ENCODE measurements around the gene CELF1.
"Not testable (repeated sequence)": the region's sequence is repeated elsewhere in the genome, so short reads cannot be mapped to it uniquely, and the experiment has no call there.

CELF1 gene

DNA sequence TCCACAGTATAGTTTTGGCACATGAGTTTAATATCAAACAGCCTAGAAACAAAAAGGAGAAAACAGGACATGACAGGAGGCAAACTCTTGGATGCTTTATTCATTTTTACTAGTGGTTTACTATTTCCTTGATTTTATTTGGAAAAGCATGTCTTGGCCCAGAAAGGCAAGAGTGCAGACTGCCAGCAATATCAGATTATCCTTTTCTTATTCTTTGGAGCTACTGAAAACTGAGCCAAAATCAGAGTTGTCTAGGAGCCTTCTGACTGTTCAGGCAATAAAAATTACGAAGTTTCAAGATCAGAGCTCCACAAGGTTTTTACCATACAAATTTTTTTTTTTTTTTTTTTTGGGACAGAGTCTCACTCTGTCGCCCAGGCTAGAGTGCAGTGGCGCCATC is 16.0 kb downstream of the CELF1 start:
- DNase-seq, result no peak

DNA sequence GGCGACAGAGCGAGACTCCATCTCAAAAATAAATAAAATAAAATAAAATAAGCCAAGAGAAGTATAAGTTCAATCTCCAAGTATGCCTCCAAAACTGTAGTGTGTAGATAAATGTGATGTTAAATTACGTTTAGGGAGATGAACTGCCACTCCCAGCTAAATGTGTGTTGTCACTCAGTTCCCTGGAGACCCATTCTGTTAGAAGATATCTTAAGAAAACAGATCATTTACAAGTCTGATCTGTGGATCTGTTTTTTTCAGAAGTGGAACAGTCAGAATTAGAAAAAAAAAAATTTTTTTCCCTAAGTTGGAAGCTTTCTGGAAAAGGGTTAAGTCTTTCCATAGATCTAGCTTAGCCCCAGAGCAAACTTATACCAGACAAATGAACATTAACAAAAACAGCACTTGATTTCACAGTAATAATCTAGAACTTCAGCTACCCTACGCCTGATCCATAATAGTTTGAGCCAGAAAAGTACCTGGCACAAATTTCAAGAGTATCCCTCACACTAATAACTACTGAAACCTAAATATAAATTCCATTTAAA is 18.2 kb downstream of the CELF1 start:
- DNase-seq, result no peak

DNA sequence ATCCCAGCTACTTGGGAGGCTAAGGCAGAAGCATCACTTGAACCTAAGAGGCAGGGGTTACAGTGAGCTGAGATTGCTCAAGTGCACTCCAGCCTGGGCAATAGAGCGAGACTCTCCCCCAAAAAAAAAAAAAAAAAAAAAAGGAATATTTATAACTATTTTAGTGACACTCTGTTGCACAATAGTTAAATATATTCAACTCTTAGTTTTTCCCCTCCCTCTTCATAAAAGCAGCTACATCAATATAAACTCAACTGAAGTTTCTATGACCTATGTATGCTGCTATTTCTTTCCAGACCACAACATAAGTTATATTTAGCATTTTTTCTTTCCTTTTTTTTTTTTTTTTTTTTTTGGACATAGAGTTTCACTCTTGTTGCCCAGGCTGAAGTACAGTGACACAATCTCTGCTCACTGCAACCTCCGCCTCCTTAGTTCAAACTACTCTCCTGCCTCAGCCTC is 19.2 kb downstream of the CELF1 start:
- DNase-seq, result no peak

DNA sequence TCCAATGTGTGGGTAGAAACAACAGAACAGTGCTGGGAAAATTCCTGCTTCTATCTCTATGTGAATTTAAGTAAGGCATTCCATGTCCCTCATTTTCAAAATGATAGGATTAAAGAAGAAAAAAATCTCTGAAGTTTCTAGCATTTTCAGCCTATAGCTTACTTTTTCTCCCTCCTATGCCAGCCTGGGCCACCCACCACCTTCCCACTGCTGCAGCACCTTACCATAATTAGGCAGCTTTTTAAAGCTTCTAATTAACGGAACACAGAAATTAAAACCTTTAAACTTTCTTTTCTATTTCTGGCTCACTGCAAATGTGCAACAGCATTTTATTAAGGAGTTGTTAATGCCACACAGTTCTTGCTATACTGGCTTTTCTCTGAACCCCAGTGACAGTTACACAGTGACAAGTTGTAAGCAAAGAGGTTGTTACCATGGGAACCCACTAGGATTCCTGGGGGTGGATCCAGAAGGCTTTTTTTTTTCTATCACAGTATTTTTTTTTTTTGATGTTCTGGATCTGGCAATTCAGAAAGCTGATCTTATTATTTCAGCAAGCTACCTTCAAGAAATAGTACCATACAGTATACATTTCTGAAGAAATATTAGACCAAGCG is 20.2 kb downstream of the CELF1 start:
- no peak for DNase-seq

DNA sequence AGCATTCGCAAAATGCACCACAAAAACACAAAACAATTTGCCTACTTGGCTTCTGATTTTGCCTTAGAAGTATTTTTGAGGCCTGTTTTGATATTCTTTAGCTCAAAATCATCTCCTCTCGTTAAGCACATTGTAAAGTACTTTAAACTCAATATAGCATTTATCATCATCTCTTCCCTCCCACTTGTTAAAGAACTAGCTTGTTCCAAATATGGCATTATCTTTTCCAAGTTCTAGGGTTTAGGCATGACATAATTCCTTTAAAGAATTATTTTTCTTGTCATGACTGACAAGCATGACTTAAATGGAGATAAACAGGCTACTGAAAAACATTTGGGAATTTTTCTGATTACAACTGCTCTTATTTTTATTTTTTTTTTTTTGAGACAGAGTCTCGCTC is 21.3 kb downstream of the CELF1 start:
- DNase-seq, result no peak

DNA sequence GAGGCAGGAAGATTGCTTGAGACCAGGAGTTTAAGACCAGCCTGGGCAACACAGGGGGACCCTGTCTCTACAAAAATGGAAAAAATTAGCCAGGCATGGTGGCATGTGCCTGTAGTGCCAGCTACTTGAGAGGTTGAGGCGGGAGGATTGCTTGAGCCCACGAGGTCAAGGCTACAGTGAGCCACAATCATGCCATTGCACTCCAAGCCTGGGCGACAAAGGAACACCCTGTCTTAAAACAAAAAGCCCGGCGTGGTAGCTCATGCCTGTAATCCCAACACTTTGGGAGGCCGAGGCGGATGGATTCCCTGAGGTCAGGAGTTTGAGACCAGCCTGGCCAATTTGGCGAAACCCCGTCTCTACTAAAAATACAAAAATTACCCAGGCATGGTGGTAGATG is 22.2 kb downstream of the CELF1 start:
- DNase-seq, result not testable (repeated sequence)

DNA sequence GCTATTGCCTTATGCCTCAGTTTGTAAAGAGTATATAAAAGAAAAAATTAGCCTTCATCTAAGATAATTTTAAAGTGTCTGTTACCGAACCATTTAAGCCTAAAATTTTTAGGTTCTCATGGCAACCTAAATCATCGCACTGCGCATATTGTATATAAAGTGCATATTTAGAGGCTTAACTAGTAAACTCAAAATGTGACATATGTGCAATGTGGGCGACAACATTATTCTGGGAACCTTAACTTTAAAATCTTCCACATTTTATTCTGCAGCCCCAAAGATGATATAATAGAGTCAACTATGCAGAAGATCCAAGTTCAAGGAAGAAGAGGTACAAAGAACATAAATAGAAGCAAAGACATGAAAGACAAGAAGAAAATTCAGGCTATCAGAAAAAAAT is 23.0 kb downstream of the CELF1 start:
- no peak for DNase-seq

DNA sequence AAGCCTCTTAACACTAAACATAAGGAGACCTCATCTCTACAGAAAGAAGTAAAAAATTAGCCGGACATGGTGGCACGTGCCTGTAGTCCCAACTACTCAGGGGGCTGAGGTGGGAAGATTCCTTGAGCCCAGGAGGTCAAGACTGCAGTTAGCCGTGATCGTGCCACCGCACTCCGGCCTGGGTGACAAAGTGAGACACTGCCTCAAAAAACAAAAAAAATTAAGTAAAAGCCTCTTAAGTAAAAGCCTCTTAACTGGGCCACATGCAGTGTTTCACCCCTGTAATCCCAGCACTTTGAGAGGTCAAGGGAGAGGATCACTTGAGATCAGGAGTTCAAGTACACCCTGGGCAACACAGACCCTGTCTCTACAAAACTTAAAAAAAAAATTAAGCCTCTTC is 25.7 kb downstream of the CELF1 start:
- DNase-seq, result no peak

DNA sequence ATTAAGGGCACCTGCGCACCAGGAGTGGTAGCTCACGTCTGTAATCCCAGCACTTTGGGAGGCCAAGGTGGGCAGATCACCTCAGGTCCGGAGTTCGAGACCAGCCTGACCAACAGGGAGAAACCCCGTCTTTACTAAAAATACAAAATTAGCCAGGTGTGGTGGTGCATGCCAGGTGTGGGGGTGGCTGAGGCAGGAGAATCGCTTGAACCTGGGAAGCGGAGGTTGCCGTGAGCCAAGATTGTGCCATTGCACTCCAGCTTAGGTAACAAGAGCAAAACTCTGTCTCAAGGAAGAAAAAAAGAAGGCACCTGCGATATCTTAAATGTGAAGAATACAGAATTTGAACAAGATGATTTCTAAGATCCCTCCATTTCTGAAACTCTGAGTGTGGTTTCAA is 26.9 kb downstream of the CELF1 start:
- not testable (repeated sequence) for DNase-seq

DNA sequence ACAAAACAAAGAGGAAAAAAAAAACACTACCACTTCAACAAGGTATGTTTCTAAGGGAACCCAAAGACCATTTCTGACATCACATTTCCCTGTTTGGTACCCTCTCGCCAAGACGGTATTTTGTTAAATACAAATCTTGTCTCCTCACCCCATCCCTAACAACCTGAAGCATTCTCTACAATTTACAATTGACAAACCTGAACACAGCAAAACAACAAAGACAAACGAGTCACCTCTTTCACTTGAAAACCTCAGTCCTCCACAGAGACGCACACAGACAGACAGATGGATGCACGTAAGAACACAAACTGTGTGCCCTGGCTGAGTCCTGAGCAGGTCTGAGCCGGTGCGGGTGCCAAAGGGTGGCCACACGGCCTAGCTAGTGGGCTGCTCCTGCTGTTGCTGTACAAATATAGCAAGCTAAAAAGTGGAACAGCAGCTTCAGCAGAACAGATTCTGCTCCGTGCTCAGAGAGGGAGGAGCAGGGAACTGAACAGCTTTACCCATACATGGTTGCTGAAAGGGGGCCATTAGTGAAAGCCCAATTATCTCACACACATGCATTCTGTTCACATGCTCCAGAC is 28.5 kb downstream of the CELF1 start:
- DNase-seq, result no peak

DNA sequence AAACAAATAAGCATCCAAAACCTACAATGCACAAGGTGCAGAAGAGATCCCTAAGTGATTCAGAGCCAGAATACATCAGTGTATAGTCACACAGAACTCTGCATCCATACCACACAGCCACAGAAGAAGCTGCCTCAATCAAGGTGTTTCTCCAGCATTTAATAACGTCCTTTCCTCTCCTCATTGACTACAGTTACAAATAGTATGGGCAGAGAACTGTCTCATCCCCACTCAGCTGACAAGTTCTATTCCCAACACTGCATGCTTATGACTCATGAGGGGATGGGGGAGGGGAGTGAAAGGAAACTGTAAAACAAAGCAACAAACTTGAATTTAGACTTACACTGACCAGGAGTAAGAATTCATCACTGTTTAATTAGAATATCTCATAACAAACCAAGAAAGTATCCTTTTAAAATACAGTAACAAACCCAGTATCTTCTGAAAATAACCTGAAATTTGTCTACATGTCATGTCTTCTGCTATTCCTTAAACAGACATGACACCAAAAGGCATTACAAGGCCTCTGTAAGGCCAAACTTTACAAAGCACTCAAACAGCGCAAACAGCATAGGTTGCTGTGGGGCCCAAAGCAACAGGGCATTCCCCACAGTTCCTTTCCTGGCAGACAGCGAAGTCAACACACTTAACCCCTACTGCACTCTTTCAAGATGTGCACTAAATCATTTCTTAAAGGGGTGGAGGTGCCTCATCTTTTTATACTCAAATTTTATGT is 29.3 kb downstream of the CELF1 start:
- no peak for DNase-seq

DNA sequence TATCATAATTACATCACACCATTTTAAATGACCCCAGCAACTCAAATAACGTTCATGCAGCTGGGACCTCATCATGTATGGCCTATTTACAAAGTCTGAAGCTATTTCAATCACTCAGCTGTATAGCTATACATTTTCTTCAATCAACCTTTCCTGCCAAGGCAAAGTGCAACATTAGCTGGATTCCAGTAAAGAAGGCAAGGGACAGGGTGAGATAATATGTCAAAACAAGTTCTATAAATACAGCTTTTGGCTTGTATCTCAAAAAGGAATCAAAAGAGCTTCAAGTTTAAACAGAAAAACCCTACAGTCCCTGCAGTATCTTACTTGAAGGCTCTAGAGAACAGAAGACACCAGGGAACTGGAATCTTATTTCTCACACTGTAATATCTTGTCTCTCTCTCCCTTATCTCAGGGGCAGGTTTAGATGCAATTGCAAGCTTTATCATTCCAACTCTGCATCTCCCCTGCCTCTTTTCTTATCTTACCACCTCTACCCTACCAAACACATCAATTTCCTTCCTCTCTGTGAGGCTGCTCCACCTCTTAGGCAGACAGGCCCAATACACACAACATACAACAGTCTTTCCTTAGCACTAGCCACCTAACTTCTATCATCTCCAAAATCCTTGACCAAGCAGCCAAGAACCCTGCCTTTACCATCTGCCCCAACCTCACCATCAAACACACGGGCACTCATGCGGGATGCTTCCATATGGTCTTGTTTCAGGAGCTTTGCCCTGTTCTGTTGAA is 34.5 kb downstream of the CELF1 start:
- peak; percentile 77 for DNase-seq

DNA sequence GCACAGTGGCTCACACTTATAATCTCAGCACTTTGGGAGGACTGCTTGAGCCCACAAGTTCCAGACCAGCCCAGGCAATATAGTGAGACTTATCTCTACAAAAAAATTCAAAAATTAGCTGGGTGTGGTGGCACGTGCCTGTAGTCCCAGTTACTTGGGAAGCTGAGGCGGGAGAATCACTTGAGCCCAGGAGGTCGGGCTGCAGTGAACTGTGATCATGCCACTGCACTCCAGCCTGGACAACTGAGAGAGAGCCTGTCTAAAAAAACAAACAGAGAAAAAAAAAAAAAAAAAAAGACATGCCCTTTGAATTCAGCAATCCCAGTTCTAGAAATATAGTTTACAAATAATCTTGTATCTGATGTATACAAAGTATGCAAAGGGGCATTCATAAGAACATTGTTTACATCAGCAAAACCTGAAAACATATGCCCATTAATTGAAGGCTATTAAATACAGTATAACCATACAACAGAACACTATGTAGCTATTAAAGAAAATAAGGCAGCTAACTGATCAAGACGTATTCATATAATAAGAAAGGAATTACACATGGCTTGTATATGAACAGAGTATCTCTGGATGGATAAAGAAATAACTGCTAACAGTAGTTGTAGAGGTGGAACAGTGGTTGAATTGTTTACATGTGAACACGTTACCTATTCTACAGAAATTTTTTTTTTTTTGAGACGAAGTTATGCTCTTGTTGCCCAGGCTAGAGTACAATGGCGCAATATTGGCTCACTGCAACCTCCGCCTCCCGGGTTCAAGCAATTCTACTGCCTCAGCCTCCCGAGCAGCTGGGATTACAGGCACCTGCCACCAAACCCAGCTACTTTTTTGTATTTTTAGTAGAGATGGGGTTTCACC is 35.7 kb downstream of the CELF1 start:
- no peak for DNase-seq

DNA sequence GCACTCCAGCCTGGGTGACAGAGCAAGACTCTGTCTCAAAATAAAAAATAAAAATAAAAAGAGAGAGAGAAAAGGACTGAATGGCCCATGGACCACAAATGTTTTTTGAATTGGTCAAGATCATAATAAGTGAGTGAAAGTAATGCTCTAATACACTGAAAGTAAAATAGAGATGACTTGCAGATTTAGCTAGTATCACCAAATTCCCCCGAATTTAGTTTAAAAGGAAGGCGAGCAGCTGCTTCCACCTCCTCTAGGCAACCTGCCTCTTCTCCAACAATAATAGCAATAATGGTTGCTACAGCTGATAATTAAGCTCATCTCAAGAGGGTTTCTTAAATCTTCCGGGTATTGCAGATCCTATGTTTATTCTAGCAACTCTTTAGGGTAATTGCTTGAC is 36.8 kb downstream of the CELF1 start:
- DNase-seq, result no peak

DNA sequence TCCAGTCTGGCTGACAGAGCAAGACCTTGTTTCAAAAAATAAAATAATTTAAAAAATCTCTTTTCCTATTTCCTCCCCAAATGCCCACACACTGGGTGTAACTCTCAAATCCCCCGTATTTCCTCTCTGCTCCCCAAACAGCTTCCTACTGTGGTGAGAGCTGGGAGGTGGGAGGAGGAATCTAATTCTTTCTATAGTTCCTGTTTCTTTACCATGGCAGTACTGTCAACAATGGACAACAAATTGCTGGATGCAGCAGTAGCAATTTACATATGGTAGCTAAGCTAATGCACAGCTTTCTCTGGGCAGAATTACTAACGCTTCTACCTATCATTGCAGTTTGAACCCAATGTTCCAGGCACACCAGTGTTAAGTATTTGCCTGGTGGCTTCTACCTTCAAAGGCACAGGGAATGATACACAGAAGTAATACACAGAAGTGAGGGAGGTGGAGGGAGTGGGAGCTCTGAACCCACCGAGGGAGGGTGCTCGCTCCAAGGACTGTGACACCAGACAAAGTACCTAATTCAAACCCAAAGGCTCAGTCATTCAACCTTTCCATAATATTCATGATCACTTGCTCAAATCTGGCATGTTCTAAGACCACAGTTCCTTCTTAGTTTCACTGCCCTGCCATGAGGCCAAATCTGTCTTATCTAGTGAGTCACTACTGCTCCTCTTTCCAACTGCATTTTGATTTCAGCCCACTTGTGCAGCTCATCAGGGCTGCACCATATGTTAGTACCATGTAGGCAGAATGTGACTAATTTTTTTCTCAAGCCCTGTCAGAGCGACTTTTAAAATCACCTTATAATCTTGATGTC is 37.9 kb downstream of the CELF1 start:
- DNase-seq, result peak; percentile 36

DNA sequence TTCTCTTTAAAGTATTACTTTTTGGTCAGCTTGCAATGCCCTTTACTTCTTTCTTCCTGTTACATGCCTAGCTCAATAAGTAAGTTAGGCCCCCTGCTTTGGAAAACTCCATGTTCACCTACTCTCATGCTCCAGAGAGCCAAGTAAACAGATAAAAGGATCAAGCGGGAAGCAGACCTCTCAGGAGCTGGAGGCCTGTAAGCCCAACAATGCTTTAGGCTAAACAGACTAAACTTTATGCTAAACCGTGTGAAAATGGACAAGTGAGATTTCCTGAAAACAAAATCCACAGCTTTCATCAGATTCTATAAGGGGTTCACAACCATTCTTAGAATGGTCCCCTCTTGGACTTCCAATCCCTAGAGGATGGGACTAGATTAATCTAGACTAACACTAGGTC is 40.2 kb downstream of the CELF1 start:
- no peak for DNase-seq

DNA sequence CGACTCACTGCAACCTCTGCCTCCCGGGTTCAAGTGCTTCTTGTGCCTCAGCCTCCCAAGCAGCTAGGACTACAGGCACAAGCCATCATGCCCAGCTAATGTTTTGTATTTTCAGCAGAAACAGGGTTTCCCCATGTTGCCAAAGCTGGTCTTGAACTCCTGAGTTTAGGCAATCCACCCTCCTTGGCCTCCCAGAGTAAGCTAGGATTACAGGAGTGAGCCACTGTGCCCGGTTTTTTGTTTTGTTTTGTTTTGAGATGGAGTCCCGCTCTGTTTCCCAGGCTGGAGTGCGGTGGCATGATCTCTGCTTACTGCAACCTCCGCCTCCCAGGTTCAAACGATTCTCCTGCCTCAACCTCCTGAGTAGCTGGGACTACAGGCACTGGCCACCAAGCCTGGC is 41.0 kb downstream of the CELF1 start:
- DNase-seq, result no peak

DNA sequence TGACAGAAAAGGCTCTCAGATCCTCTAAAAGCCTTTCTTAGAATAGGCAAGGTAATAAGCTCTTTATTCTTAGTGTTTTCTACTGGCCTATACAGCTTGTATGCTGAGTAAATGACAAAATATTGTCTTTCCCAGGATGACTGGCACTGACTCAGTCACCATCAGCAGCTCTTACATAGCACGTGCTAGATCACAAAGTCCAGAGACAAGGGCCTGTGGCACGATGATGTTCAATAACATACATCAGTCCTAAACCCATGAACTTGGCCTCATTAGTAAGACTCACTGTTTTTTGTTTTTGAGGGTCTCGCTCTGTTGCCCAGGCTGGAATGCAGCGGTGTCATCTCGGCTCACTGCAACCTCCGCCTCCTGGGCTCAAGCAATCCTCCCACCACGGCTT is 42.7 kb downstream of the CELF1 start:
- DNase-seq, result no peak

DNA sequence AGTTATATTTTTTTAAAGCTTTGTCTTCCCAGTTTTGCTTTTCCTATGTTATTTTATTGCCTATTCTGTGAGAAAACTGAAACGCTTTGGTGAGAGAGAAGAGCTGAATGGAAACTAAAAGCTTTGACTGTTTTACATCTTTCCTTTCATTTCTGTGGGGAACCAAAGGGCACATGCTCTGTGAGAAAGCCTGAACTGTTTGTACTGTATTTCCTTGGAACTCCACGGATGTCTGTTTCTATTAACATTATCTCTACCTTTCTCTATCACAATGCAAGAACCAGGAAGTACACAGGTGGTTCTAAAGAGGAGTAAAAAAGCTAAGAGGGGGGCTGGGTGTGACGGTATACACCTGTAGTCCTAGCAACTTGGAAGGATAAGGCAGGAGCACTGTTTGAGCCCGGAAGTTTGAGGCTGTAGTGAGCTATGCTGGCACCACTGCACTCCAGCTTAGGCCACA is 43.8 kb downstream of the CELF1 start:
- DNase-seq, result no peak

DNA sequence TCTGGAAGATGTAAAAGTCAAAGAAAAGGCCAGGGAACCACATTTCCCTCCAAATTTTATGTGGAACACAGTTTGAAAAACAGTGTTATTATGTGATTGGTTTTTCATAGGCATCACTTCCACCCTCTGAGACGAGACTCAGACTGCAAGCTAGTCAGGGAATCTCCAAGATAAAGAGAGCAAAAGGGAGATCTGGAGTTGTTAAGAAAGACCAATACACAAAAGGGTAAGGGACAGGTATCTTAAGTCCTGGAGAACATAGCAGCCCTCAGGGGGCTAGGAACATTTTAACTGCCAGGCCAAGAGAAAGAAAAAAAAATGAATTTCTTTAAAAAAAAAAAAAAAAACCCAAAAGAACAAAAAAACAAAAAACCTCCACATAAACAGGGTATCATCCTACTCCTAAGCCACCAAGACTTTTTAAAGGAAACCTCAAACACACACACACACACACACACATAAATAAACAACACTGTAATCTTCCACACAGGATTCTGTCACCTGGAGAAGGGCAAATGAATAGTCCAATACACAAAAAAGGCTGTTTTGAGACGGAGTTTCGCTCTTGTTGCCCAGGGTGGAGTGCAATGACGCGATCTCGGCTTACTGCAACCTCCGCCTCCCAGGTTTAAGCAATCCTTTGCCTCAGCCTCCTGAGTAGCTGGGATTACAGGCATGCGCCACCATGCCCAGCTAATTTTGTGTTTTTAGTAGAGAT is 44.5 kb downstream of the CELF1 start:
- DNase-seq, result no peak
